GM21423 (cell line): ENCODE measurements around the gene COL5A1.
"Not testable (repeated sequence)": the region's sequence is repeated elsewhere in the genome, so short reads cannot be mapped to it uniquely, and the experiment has no call there.

Experiments used
- ATAC-seq: cut with Tn5 transposase; IDR thresholded peaks from one replicate; pipeline ENCODE4 v1.9.1; 2021; ENCODE audit warnings: mild to moderate bottlenecking, moderate library complexity; ENCODE audit not compliant: unreplicated experiment

The COL5A1 gene

GRCh38 chr9:134676361-134676760 is 34.8 kb downstream of the COL5A1 start:
- no peak for ATAC-seq

- ATAC-seq, result no peak
These were observed 35.3 kb downstream of the COL5A1 start for GRCh38 chr9:134676886-134677285.

GRCh38 chr9:134677743-134678142 is 36.1 kb downstream of the COL5A1 start:
- ATAC-seq, result no peak

DNA sequence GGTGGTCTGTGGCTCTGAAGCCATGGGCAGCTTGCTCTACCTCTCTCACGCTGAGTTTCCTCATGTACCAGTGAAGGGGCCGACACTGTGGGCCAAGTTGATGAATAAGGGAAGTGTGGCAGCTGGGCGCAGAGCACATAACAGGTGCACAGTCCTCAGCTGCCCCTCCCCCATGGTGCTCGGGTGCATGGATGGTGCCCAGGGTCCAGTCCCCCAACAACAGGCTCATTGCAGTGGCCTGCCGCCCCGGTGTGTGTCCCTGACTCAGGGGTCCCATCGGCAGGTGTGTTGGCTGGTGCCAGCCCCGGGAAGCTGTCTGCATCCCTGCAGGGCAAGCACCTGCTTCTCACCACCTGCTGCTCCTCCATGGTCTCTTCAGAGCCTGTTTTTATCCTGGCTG is 36.6 kb downstream of the COL5A1 start:
- no peak for ATAC-seq

- no peak for ATAC-seq
These were observed 37.3 kb downstream of the COL5A1 start for GRCh38 chr9:134678666-134679443.

DNA sequence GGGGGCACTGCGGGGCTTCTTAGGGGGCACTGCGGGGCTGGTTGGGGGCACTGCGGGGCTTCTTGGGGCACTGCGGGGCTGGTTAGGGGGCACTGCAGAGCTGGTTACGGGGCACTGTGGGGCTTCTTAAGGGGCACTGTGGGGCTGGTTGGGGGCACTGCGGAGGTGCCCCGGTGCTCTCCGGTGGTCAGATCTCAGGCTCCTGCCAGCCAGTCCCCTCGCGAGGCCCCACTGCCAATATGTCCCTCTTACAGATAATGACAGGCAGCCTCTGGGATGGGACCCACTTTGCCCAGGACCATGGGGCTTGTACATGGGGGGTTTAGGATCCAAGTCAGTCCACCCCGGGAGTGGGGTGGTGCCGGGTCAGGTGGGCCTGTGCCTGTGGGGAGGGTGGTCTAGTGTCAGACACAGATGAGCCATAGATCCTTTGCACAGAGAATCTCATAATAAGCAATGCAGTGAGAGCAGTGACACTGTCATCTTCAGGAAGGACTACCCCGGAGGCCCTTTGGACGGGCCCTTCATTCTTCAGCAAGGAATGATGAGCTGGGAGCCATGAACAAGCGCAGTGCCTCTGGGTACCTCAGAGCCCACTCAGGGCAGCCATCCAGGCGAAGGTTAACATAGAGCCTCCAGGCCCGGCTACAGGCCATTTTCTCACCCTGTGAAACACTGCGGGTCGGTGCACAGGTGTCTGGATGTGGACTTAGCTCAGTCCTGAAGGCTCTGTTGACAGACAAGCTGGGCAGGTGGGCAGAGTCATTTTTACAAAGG is 38.2 kb downstream of the COL5A1 start:
- no peak for ATAC-seq

GRCh38 chr9:134680393-134681060 is 38.9 kb downstream of the COL5A1 start:
- no peak for ATAC-seq

DNA sequence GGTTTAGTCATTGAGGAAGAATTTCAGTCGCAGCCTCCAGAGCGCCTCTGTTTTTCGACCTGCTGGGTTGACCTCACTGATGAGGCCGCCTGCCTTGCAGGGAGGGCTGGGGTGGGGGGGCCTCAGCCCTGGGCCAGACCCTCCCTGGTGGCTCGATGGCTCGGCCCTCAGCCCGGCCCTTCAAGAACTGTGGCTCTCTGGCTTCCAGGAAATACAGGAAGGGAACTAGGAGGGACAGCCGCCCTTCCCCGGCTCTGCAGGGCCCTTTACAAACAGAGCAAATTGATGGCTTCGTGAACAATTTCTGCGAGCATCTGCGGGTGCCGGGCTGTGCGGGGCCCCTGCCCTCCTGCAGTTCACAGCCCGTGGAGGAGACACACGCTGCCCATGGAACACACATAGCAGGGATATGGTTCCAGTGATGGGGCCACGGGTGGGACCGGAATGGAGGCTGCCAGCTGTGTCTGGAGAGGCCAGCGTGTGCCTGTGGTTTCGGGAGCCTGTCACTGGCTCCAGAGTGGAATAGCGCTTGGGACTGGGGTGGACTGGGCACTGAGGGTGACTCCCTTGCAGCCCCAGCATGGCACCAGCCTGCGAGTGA is 39.6 kb downstream of the COL5A1 start:
- ATAC-seq, result no peak

DNA sequence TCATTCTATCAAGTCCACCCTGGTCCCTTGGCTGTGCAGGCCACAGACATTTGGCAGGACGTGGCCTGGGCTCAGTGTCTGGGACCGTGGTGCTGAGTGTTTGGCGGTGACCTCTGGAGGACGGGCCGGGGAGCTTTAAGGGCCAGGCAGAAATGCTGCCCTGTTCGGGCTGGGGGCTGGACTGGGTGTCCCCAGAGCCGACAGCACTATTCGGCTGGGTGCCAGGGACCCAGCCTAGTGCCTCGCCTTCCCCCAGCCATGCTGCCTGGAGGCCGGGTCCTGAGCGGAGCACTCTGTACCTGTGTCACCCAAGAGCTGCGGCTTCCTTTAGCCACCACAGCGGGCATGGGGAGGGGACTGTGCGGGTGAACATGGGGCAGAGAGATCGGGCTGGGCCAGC is 40.4 kb downstream of the COL5A1 start:
- no peak for ATAC-seq

- ATAC-seq, result no peak
These were observed 41.2 kb downstream of the COL5A1 start for GRCh38 chr9:134682651-134683364.

- ATAC-seq, result no peak
These were observed 42.2 kb downstream of the COL5A1 start for GRCh38 chr9:134683714-134684374.

GRCh38 chr9:134684375-134684723 is 42.7 kb downstream of the COL5A1 start:
- ATAC-seq, result no peak

DNA sequence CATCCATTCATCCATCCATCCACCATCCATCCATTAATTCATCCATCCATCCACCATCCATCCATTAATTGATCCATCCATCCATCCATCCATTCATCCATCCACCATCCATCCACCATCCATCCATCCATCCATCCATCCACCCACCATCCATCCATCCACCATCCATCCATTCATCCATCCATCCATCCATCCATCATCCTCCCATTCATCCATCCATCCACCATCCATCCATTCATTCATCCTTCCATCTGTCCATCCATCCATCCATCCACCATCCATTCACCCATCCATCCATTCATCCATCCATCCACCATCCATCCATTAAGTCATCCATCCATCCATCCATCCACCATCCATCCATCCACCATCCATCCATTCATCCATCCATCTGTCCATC is 43.3 kb downstream of the COL5A1 start:
- ATAC-seq, result not testable (repeated sequence)

GRCh38 chr9:134685784-134686183 is 44.2 kb downstream of the COL5A1 start:
- ATAC-seq, result no peak

- no peak for ATAC-seq
These were observed 45.3 kb downstream of the COL5A1 start for GRCh38 chr9:134686896-134687295.

DNA sequence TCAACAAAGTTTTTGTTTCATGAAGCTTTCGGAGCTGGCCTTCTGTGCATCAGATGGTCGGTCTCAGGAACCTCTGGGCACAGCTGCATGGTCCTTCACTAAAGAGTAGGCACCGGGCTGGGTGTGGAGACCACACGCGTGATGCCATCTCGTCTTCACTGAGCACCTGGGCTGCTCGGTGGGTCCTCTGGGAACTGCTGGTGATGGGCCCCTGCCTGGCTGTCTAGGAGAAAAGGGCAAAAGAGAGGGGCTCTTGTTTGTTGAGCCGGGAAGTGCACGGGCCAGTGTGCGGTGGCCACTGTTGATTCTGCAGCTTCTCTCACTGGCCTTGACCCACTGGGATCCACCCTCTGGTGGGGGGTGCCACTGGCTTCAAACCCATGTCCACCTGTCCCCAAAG is 46.0 kb downstream of the COL5A1 start:
- no peak for ATAC-seq

- no peak for ATAC-seq
These were observed 46.6 kb downstream of the COL5A1 start for GRCh38 chr9:134688231-134688630.

GRCh38 chr9:134688661-134689320 is 47.2 kb downstream of the COL5A1 start:
- no peak for ATAC-seq

DNA sequence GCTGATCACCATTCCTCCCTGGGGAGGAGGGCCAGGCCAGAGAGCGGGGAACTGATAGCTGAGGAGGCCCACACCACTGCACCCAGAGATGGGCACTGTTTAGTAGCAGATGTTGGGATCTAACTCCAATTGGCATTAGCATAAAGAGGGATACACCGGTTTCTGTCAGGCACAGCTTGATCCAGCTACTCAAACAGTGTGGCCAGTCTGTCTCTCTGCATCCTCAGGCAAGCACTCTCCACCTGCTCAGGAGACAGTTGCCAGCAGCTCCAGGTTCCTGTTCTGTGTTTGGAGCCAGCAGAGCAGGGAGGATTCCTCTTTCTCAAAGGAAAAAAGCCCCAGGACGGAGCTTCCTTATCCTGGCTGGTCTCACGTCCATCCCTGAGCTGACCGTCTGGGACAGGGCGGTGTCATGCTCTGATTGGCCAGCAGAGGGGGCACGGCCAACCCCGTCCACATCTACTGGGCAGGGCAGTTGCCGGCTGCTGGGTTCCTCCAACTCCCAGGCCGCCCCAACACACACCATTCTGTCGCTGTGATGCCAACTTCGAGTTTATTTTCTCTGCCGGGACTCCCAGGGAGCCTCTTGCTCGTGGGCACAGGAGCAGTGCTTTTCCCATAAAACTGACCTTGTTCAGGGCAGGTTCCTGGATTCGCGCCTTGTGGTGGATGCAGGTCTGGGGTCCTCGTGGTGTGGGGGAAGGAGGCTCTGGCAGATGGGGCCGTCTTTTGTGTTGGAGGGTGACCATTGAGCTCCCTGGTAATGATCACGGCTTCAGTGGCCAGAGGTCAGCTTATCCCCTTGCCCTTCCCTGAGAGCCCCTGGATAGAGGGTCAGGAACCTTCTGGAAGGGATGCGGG is 47.9 kb downstream of the COL5A1 start:
- ATAC-seq, result no peak
